GM18909 (cell line): Measurements from ENCODE around the gene SLC6A13.

ENCODE experiments used
- ATAC-seq: cut with Tn5 transposase; IDR thresholded peaks from one replicate; pipeline ENCODE4 v1.9.1; 2021; ENCODE audit warnings: mild to moderate bottlenecking; ENCODE audit not compliant: unreplicated experiment, poor library complexity

SLC6A13 gene

DNA sequence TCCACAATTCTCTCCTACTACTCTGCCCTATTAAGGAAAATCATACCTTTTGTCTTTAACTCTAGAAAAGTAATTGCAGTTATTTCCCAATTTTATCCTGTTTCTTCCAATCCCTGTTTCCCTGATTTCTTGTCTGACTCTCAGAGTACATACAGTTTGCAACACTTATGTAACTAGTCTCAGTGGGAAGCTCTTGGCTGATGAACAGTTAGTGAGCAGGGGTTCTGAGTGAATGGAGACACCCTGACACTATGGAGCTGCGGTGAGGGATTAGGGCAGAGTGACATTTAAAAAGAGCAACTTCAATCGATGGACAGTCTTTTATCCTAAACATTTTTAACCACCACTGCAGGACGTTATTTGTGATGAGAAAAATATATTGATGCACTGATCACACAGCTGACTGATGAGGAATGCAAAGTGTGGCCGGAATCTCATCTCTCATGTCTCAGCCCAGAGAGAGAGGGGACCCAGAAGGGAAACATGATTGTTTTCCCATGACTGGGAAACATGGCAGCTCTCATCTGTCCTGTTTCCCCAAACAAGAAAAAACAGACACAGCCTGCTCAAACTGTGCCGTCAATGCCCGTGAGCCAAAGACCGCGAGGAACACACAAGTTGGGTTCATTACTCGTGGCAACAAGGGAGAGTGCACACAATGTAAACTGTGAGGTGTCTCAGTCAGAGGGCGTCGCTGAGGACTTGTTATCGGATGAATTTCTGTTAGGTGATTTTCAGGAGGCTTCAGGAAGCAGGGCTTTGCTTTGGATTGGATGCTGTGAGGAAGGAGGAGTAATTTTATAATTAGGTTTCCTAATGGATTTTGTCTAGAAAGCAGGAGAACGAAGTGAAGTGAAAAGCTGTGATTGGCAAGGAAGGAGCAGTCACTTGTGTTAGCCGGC, 5.2 kb upstream of the SLC6A13 start:
- ATAC-seq, result no peak

DNA sequence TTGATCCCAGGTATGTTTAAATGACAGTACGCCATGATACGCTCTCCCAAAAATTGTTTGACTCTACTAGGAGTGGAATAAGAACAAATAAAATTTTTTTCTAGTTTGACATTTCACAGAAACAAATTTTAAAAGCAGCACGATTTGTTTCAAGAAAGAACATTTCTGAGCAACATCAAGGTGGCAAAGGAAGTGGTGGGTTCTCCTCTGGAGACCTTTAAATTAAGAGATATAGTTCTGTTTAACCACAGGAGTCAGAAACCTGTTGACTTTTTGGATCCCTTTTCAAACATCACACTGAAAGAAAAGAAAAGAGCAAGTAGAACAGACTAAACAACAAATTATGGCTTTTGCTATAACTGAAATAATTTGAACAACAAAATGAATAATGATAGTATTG, 2.5 kb upstream of the SLC6A13 start:
- ATAC-seq, result no peak

DNA sequence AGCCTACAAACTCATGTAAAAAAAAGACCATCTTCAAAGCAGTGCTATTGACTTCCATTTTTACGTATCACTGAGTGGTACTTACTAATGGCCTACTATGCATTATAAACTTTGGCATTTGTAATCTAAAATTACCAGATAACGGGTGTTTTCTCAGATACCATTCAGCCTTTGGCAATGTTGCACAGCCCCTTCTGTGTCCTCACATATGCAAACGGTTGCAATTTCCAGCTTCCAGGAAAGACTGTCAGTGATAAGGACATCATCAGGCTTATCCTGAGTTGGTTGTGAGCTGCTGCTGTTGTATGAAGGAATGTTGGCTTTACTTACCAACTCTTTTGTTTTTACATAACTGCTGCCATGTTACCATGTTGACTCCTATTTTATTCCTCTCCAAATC, 1.6 kb upstream of the SLC6A13 start:
- no peak for ATAC-seq

DNA sequence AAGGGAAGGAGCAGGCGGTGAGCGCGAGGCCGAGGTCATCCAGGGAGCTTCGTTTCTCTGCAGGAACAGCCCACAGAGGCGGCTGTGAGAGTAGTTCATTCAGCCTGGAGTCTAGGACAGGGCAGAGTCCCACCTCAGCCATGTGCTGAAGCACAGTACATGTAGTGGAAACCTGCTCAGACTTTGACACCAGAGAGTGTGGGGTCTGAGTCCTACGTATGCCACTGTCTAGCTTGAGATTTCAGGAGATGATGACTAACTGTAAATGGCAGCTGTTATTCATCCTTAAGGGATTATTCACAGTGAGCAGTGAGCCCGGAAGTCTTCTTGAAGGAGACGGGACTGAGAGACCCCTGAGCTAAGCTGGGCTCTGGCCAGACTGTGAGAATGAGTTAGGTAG, 938 bp upstream of the SLC6A13 start:
- ATAC-seq, result no peak

DNA sequence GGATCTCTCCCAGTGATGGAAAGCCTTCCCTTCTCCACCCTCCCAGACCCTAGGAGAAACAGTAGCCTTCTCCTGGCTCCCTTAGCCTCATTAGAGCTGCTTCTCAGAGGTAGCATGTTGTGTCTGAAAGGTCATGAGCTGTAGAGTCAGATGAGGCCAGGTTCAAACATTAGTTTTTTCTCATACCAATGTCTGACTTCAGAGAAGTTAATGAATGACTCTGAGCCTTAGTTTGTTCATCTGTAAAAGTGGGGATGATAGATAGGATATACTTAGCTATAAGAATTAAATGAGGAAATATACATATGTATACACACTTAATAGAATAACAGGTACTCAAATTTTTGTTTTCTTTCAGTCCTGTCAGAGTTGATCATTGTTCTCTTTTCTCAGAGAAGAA, 523 bp downstream of the SLC6A13 start:
- ATAC-seq, result no peak

DNA sequence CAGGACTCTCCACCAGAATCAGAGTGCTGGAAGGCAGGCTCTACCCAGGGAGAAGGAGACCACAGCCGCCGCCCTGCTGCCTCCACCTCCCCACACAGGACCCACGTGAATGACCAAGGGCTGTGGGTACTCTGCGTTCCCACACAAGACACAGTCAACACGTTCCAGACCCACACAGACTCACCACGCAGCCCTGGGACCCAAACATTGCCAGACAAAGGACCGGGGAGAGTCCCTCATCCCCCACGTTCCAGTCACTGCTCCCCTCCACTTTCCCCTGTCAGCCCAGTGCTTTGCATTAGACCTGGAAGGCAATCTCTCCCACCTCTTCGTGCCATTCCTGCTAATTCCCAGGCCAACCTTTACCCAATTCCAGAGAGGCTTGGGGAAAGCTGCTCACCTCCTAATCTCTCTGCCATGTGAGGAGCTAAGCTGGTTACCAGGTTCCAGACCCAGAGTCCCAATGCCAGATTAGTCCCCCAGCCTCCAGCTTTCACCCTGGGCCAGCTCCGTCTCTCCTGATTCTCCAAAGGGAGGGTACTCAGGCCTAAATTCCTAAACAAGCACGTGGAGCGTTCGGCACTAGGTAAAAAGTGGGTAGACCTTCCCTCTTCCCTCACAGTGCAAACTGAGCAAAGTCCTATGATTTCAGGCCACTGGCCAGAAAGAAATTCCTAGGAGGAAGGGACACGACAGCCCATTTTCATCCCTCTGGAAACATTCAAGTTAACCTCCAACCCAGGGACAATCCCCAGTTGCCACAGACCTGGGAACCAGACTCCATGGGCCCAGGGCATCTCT, 4.9 kb downstream of the SLC6A13 start:
- no peak for ATAC-seq

DNA sequence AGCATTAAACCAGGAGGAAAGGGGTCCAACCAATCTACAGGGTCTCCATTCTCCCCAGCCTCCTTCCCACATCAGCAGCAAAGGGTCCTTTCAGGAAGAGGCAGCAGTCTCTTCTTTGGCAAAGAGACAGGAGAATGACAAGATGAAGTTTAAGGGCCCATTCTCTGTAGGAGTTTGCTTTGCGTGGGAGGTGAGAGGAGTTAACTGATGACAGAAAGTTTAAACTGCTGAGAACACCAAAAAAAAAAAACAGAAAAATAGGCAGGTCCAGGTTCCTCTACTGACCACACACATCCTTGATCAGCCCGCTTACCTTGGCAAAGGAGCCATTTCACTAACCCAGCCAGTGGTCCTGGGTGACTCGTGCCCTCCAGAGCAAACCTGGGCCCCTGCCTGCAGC, 5.7 kb downstream of the SLC6A13 start:
- no peak for ATAC-seq

DNA sequence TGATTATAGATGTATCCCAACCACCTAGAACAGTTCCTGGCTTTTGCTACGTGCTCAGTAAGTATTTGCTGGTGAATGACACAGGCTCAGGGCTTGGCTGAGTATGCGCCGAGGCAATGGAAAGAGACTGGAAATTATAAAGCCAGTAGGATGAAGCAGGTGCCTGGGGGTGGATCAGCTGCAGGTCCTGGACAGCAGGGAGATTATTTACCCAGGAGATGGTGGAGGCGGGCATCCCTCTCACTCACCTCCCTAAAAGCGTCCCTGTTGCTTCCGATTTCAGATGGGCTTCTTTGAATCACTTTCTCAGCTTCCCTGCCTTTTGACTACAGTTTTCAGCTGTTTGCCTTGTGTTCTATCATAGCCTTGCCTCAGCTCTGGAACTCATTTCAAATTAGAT, 6.4 kb downstream of the SLC6A13 start:
- ATAC-seq, result no peak

DNA sequence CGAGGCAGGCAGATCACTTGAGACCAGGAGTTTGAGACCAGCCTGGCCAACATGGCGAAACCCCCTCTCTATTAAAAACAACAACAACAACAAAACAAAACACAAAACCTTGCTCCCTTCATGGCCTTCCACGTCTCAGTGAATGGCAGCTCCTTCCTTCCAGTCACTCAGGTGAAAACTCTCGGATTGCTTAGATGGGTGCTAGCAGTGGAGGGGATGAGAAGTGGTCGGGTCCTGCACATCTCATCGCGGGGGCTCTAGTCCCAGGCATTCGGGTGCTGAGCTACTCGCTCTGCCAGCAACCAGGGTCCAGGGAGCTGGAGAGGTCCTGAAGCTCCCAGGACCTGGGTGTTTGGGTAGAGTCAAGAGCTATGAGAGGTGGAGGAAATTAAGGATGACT, 7.7 kb downstream of the SLC6A13 start:
- no peak for ATAC-seq

DNA sequence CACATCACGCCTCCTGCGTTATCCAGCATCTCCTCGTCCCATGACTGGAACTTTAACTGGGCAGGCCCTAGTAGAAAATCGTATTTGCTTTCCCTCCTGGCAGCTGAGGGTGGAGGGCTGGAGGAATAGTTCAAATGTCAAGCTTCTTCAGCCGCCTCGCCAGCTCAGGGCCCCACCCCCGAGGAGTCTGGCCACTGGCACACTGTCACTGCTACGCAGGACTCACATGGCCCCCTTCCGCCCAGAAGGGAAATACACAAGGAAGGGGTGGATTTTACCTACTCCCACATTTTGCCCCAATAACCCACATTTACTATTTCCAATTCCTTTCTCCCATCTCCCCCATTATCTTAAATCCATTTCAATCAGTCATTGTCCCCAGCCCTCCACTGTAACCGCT, 8.6 kb downstream of the SLC6A13 start:
- ATAC-seq, result no peak

DNA sequence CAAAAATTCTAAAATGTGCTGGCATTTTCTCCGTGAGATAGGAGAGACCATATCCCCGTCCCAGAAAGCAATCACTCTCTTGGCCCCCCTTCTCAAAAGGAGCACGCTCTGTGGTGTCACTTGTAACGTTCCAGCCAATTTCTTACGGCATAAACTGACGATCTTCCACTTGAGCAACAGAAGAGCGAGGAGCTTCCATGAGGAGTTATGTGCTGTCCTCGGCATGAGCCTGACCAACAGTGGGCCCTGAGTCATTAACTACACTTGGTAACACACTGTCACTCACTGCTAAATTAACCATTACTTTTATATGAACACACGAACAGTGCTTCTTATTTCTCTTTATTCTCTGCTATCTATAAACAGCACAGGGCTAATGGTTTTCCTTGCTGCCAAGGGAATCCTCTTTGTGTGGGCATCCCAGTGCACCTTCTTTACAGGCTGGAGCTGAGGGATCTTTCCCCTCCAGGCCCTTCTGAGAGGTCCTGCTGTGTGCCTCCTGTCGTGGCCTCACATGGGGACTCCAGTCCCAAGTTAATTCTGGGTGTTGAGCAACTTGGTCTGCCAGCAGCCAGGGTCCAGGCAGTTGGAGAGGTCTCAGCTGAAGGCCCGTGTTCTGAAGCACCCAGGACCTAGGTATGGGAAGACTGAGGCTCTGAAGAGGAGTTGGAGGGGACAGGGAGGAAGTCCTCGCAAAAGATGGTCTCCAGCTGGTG, 9.4 kb downstream of the SLC6A13 start:
- no peak for ATAC-seq

DNA sequence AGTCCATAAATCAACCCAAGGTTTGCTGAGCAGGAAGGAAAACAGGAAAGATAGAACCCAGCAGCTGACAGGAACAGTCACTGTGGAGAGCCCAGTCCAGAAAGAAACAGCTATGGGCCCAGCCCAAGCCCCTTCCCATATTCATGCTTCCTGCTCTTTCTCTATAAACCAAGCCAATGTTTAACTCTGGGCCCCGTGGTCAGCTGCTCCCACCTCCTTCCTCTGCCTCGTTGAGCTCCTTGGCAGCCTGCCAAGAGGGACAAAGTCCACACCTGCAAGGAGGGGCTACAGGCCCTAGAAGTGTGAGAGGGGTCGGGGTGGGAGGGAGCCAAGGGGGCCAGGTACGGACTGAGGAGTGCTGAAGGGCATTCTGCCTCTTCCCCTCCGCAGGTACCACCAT, 10.0 kb downstream of the SLC6A13 start:
- ATAC-seq, result no peak

DNA sequence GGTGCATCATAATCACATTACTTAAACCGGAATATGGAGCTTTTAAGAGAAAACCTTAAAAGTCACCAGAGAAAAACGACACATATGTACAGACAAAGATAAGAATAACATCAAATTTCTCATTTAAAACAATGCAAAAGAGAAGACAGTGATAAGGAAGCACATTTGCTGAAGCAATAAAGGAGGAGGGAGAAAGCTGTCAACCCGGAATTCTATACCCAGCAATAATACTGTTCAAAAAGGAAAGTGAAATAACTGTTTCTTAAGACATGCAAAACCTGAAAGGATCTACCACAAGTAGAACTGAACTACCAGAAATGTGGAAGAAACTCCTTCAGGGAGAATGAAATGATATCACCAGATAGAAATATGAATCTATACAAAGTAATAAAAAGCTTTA, 15.4 kb downstream of the SLC6A13 start:
- ATAC-seq, result no peak

DNA sequence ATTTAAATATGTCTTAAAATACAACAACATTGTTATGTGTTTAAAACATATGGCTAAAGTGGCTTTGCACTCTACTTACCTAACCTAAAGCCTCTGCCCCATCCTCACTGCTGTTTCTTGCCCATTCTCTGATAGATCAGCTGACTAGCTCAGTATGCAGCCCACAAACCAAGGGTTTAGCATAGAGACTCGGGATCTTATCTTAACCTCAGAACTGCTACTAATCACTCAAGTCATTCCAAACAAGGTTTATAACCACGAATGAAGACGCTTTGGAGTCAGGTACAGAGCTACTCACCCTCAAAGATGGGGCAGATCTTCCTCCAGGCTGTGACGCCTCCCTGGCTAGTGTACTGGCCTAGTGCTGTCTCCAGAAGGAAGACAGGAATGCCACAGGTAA, 19.3 kb downstream of the SLC6A13 start:
- ATAC-seq, result no peak

DNA sequence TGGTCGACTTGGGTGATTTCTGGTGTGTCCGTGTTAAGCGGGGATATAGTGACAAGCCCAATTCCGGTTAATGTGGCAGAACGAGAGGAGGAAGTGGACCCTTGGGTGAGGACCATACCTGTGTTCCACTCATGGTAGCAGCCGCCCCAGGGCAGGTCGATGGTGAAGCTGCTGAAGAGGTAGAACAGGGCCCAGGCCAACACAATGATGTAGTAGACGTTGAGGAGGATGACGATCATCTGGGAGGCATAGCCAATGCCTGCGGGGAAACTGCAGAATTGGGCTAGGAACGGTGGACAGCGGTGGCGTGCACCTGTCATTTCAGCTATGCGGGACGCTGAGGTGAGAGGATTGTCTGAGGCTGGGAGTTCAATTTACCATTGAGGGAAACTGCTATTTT, 20.1 kb downstream of the SLC6A13 start:
- ATAC-seq, result no peak

DNA sequence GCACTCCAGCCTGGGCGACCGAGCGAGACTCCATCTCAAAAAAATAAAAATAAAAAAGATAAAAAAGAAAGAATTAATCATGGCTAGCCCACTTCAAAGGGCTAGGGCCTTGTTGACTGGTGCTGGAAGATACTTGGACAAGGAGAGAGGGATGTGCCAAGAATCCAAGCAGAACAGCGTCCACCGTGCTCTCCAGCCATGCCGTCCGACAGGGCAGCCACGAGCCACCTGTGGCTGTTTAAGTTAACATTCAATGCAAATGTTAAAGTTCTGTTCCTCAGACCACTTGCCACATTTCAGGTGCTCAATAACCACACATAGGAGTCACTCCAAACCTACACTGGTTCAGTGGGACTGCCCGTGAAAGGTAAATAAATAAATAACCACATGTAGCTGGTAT, 21.4 kb downstream of the SLC6A13 start:
- no peak for ATAC-seq

DNA sequence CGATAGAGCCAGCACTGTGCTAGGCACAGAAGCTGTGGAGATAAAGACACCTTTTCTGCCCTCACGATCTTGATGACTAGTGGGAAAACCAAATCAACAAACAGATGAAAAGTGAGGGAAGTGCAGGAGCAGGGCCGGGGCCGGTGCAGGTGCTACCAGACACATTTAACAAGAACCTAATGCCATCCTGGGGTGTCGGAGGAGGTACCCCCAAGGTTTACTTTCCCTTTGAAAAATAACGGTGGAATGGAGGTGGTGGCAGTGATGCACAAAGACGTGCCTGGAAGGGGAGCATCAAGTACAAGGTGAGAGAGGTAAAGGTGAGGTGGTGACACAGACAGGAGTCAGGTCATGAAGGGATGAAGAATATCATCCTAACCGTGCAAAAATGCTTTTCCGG, 22.1 kb downstream of the SLC6A13 start:
- ATAC-seq, result no peak

DNA sequence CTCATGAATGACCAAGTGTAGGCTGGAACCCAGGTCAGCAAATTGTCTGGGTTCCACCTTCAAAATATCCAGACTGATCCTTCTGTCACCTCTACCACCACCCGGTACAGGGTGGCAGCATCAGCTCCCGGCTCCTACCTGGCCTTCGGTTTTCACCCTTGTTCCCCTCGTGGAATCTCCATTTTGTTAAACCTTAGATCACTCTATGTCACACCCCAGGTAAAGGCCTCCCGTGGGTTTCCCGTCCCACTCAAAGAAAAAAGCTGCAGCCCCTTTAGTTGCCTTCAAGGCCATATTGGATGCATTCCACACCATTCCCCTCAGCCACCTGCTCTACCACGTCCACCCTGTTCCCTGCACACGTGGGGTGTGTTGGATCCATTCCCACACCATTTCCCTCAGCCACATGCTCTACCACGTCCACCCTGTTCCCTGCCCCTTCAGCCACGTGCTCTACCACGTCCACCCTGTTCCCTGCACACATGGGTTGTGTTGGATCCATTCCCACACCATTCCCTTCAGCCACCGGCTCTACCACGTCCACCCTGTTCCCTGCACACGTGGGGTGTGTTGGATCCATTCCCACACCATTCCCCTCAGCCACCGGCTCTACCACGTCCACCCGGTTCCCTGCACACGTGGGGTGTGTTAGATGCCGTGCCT, 23.8 kb downstream of the SLC6A13 start:
- no peak for ATAC-seq

DNA sequence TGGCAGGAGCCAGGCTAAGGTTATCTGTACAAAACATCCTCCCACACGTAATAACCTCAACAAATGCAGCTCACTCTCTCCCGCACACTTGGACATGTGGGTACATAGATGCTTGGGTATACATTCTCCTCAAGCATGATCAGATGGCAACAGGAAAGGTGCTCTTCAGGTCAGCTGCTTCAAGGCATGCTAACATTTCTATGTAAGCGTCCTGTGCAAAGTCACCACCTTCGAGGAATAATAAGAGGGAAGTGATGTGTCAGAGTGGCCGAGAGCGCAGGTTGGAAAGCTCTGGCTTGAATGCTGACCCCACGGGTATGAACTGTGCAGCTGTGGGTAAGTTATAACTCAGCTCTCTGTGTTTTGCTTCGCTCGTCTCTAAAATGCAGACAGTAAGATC, 24.5 kb downstream of the SLC6A13 start:
- ATAC-seq, result no peak

DNA sequence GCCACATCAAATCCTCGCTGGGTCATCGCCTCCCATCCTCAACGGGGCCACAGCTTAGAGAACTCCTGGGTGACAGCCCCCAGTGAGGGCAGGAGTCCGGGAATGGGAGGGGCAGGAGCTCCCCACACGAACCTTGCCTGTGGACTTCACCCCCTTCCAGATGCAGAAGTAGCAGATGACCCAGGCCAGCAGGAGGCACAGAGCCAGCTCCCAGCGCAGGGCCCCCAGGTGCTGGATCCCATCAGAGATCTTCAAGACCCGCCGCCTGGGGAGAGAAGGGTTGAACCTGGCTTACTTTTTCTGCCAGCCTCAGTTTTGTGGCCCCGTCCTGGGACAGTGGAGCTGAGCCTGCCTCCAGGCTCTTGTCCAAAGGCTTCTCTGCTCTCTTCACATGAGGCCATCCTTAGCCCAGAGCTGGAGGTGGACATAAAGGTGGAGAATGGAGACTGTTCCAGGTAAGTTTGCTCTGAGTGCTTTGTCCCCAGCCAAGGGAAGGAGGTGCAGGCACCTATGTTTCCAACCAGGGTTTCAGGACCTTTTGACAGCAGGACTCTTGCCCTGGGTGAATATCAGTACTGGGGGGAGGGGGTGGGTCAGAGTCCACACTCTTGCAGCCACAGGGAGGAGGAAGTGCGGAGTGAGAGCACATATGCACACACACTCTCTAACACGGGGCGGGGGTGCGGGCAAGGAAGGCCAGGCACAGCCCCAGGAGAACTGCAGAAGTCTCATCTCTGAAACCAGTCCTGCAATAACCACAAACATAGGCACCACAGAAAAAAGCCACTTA, 25.4 kb downstream of the SLC6A13 start:
- ATAC-seq, result no peak
